ENCODE measurements around the gene MED26. TPM values are rescaled to one million over a fixed set of nuclear protein-coding genes. Genes with fewer than 3 reads are reported as not detected.

MED26 gene
- total RNA-seq, 3 donors from 2014 or later: 5.6 to 10.0 (median 7.5) TPM

- Histone ChIP-seq H3K27ac (peak overlapping the region in 1 of 2 donors; percentile 57), H3K9me3 (no peaks in the 10 kb centered on the region), H3K27me3 (no peaks in the 10 kb centered on the region), H3K4me3 (no peak overlapping the region), H3K4me1 (peaks cover 0 to 8% of the 10 kb centered on the region in 2 donors), H3K36me3 (no peaks in the 10 kb centered on the region)
- DNase-seq (ENCODE audit: low spot score in 2 of 2): no peak
- intact Hi-C loops (cut with DNase I; ENCODE audit: low total_unique reads): no loop called here
- TF ChIP-seq POLR2AphosphoS5 (IDR thresholded peaks at IDR 0.05) (no peak), CTCF (IDR thresholded peaks at IDR 0.05) (no peak), POLR2A (IDR thresholded peaks at IDR 0.05) (no peak)
Observed at GRCh38 chr19:16566702-16567101, 61.3 kb downstream of the MED26 start.

GRCh38 chr19:16566161-16566560 lies 61.8 kb downstream of the MED26 start:
- H3K27me3 ChIP-seq: no peaks in the 10 kb centered on the region
- no peaks in the 10 kb centered on the region for H3K36me3 ChIP-seq
- TF ChIP-seq POLR2AphosphoS5 (IDR thresholded peaks at IDR 0.05) (peak in 1 of 3 donors; percentile 28), POLR2A (IDR thresholded peaks at IDR 0.05) (no peak)
- intact Hi-C loops (cut with DNase I; ENCODE audit: low total_unique reads): no loop called here
- H3K9me3 ChIP-seq: no peaks in the 10 kb centered on the region
- peaks cover 0 to 3% of the 10 kb centered on the region in 2 donors for H3K4me1 ChIP-seq
- no peak overlapping the region for H3K4me3 ChIP-seq
- DNase-seq (ENCODE audit: low spot score in 2 of 2): peak in 1 of 2 donors; percentile 45
- H3K27ac ChIP-seq: peak overlapping the region in 1 of 2 donors; percentile 57

- Histone ChIP-seq H3K4me1 (no peaks in the 10 kb centered on the region), H3K36me3 (no peaks in the 10 kb centered on the region), H3K9me3 (no peaks in the 10 kb centered on the region), H3K27ac (no peak overlapping the region), H3K4me3 (no peak overlapping the region), H3K27me3 (no peaks in the 10 kb centered on the region)
- TF ChIP-seq CTCF (IDR thresholded peaks at IDR 0.05) (no peak), POLR2A (IDR thresholded peaks at IDR 0.05) (no peak)
- DNase-seq (ENCODE audit: low spot score in 2 of 2): no peak
- intact Hi-C loops (cut with DNase I; ENCODE audit: low total_unique reads): no loop called here
Observed at GRCh38 chr19:16564842-16565241, 63.2 kb downstream of the MED26 start.

- DNase-seq (ENCODE audit: low spot score in 2 of 2): no peak
- Histone ChIP-seq H3K36me3 (no peaks in the 10 kb centered on the region), H3K27me3 (no peaks in the 10 kb centered on the region), H3K4me1 (no peaks in the 10 kb centered on the region), H3K4me3 (no peak overlapping the region), H3K27ac (no peak overlapping the region), H3K9me3 (no peaks in the 10 kb centered on the region)
- TF ChIP-seq POLR2A (IDR thresholded peaks at IDR 0.05) (no peak), POLR2AphosphoS5 (IDR thresholded peaks at IDR 0.05) (no peak), CTCF (IDR thresholded peaks at IDR 0.05) (no peak)
- intact Hi-C loops (cut with DNase I; ENCODE audit: low total_unique reads): no loop called here
Observed at GRCh38 chr19:16562608-16563025, 65.4 kb downstream of the MED26 start.

GRCh38 chr19:16561382-16561781 lies 66.6 kb downstream of the MED26 start:
- intact Hi-C loops (cut with DNase I; ENCODE audit: low total_unique reads): loop anchor here (1.0 kb wide), 1 partner anchor 11 kb away; no protein-coding TSS in a partner anchor
- no peak for TF ChIP-seq POLR2A (IDR thresholded peaks at IDR 0.05)
- TF ChIP-seq CTCF (IDR thresholded peaks at IDR 0.05): no peak
- TF ChIP-seq POLR2AphosphoS5 (IDR thresholded peaks at IDR 0.05): no peak
- no peak overlapping the region for H3K4me3 ChIP-seq
- no peaks in the 10 kb centered on the region for H3K4me1 ChIP-seq
- H3K36me3 ChIP-seq: no peaks in the 10 kb centered on the region
- no peak overlapping the region for H3K27ac ChIP-seq
- no peak for DNase-seq (ENCODE audit: low spot score in 2 of 2)
- no peaks in the 10 kb centered on the region for H3K27me3 ChIP-seq
- H3K9me3 ChIP-seq: no peaks in the 10 kb centered on the region

- no peak for DNase-seq (ENCODE audit: low spot score in 2 of 2)
Observed at GRCh38 chr19:16559780-16560276, 68.2 kb downstream of the MED26 start.

More at GRCh38 chr19:16559780-16560276, 68.2 kb downstream of the MED26 start:
- Histone ChIP-seq H3K4me3 (no peak overlapping the region), H3K36me3 (no peaks in the 10 kb centered on the region), H3K27ac (no peak overlapping the region), H3K27me3 (no peaks in the 10 kb centered on the region), H3K9me3 (no peaks in the 10 kb centered on the region), H3K4me1 (no peaks in the 10 kb centered on the region)
- TF ChIP-seq POLR2A (IDR thresholded peaks at IDR 0.05) (no peak), CTCF (IDR thresholded peaks at IDR 0.05) (no peak), POLR2AphosphoS5 (IDR thresholded peaks at IDR 0.05) (no peak)
- intact Hi-C loops (cut with DNase I; ENCODE audit: low total_unique reads): no loop called here
